ENCODE measurements around the gene SELENOS. TPM values are rescaled to one million over a fixed set of nuclear protein-coding genes. Genes with fewer than 3 reads are reported as not detected.

SELENOS gene
- total and polyA plus RNA-seq, 4 donors, result 32.6 to 79.8 (median 63.9) TPM

DNA sequence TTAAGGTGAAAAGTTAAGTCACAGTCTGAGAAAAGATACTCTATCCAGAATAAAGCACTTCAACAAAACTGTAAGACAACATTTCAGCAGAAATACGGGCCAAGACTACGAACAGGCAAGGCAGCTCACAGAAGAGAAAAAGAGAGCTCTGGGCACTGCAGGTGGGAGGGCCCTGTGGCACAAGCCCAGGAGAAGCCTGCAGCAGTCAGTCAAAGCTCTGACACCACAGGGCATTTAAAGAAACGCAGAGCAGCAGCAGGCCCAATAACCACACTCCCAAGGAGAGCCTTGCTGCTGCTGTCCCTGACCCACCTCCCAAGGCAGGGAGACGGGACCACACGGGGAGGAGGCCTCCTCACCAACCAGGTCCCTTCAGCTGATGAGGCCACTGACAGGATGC is 44.6 kb downstream of the SELENOS start:
- DNase-seq (ENCODE audit: low read depth in 4 of 6, low spot score in 6 of 6), result peak in 2 of 6 donors; percentile 47 to 53

DNA sequence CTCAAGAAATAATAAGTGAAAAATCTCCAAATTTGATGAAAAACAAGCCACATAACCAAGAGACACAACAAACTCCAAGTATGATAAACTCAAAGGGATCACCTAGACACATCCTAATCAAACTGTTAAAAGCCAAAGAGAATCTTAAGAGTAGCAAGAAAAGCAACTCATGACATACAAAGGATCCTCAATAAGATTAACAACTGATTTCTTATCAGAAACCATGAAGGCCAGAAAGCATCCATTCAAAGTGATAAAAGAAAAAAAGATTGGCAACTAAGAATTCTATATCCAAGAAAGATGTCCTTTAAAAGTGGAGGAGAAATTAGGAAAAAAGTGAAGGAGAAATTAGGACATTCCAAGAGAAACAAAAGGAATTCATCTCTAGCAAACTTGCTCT is 49.0 kb downstream of the SELENOS start:
- DNase-seq (ENCODE audit: low read depth in 4 of 6, low spot score in 6 of 6), result no peak
- no peaks in the 10 kb centered on the region for H3K27me3 ChIP-seq (ENCODE audit: control insufficient read depth, insufficient read depth, low read length)
- H3K4me3 ChIP-seq (ENCODE audit: low read depth, low read length), result no peak overlapping the region
- no peaks in the 10 kb centered on the region for H3K36me3 ChIP-seq (ENCODE audit: control insufficient read depth, insufficient read depth, low read length)
- H3K9me3 ChIP-seq (ENCODE audit: control insufficient read depth, insufficient read depth, low read length), result peaks cover 3% of the 10 kb centered on the region
- H3K4me1 ChIP-seq (ENCODE audit: control insufficient read depth, insufficient read depth, low read length), result peaks cover 7% of the 10 kb centered on the region
- H3K27ac ChIP-seq (ENCODE audit: low read depth, low read length), result no peak overlapping the region

More for the DNA sequence above, 44.6 kb downstream of the SELENOS start:
- WGBS (ENCODE audit: insufficient coverage), result 31% methylated on average over 5 of the region's 5 CpGs
- H3K9me3 ChIP-seq (ENCODE audit: control insufficient read depth, insufficient read depth, low read length), result peaks cover 3% of the 10 kb centered on the region
- no peak overlapping the region for H3K4me3 ChIP-seq (ENCODE audit: low read depth, low read length)
- peaks cover 10% of the 10 kb centered on the region for H3K36me3 ChIP-seq (ENCODE audit: control insufficient read depth, insufficient read depth, low read length)
- peaks cover 5% of the 10 kb centered on the region for H3K4me1 ChIP-seq (ENCODE audit: control insufficient read depth, insufficient read depth, low read length)
- no peaks in the 10 kb centered on the region for H3K27me3 ChIP-seq (ENCODE audit: control insufficient read depth, insufficient read depth, low read length)
- H3K27ac ChIP-seq (ENCODE audit: low read depth, low read length), result no peak overlapping the region

DNA sequence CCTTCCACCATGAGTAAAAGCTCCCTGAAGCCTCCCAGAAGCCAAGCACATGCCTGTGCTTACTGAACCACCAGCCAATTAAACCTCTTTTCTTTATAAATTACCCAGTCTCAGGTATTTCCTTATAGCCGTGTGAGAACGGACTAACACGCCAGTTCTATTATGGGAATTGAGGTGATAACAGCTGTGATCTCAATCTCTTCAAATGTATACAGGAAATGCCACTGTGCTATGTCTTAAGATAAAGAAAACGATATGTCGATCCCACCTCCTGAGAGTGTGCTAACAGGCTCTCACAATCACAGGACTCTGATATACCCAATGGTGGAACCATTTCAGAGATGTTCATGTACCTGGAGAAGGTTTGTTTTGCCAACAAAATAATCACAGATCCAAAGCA is 51.6 kb downstream of the SELENOS start:
- Histone ChIP-seq H3K27ac (ENCODE audit: low read depth, low read length) (no peak overlapping the region), H3K4me3 (ENCODE audit: low read depth, low read length) (no peak overlapping the region), H3K36me3 (ENCODE audit: control insufficient read depth, insufficient read depth, low read length) (peaks cover 2% of the 10 kb centered on the region), H3K4me1 (ENCODE audit: control insufficient read depth, insufficient read depth, low read length) (peaks cover 16% of the 10 kb centered on the region), H3K27me3 (ENCODE audit: control insufficient read depth, insufficient read depth, low read length) (no peaks in the 10 kb centered on the region), H3K9me3 (ENCODE audit: control insufficient read depth, insufficient read depth, low read length) (peaks cover 3% of the 10 kb centered on the region)
- WGBS (ENCODE audit: insufficient coverage), result no CpG with 5 or more reads among the region's 5 CpGs
- DNase-seq (ENCODE audit: low read depth in 4 of 6, low spot score in 6 of 6), result no peak

Other genes starting within 250 kb of the SELENOS start
- 10 to 100 TPM; 36.2 to 67.3 TPM for gene CHSY1, start 25.4 kb downstream of the SELENOS start, total RNA-seq
- gene CHSY1, start 25.4 kb downstream of the SELENOS start, polyA plus RNA-seq (ENCODE audit: insufficient read length in 2 of 2), result 10 to 100 TPM; 28.2 to 29.1 TPM
- 10 to 100 TPM; 23.6 to 25.1 TPM for gene SNRPA1, start 17.8 kb upstream of the SELENOS start, total RNA-seq
- 10 to 100 TPM; 49.1 to 53.9 TPM for gene SNRPA1, start 17.8 kb upstream of the SELENOS start, polyA plus RNA-seq (ENCODE audit: insufficient read length in 2 of 2)
- 10 to 100 TPM; 12.3 to 14.3 TPM for gene PCSK6, start 212.2 kb upstream of the SELENOS start, total RNA-seq
- 10 to 100 TPM in 1 of 2 donors, 1 to 10 TPM in 1; 8.6 to 11.1 TPM for gene PCSK6, start 212.2 kb upstream of the SELENOS start, polyA plus RNA-seq (ENCODE audit: insufficient read length in 2 of 2)